GM10266 (cell line): Measurements from ENCODE around the gene CCNA1.

Experiments used
- DNase-seq: peaks from one replicate; pipeline ENCODE4 v3.0.0; 2012; ENCODE audit errors: extremely low spot score
- TF ChIP-seq, protein P1 (sequence below): IDR thresholded peaks from 2 replicates; pipeline ENCODE4 v1.5.1; 2012; ENCODE audit warnings: mild to moderate bottlenecking, low read depth; ENCODE audit not compliant: control insufficient read depth, insufficient read depth; ENCODE audit errors: missing control alignments

The CCNA1 gene

DNA sequence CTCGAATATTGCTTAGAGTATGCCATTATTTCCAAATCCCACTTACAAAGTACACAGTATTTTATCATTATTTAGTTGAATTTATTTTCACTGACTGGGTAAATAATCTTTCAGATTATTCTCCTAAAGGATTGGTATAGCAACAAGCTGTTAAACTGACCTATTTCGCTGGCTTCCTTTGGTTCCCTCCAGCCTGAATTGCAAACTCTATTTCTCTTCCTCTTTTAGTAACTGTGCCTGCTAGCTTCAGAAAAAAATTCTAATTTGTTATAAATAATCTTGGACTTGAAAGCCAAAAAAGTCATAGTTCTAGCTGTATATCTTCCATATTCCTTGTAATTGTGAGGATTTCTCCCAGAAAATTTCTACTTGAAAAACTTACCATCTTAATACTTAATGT is 15.0 kb upstream of the CCNA1 start:
- DNase-seq, result no peak
- TF ChIP-seq, protein P1, sequence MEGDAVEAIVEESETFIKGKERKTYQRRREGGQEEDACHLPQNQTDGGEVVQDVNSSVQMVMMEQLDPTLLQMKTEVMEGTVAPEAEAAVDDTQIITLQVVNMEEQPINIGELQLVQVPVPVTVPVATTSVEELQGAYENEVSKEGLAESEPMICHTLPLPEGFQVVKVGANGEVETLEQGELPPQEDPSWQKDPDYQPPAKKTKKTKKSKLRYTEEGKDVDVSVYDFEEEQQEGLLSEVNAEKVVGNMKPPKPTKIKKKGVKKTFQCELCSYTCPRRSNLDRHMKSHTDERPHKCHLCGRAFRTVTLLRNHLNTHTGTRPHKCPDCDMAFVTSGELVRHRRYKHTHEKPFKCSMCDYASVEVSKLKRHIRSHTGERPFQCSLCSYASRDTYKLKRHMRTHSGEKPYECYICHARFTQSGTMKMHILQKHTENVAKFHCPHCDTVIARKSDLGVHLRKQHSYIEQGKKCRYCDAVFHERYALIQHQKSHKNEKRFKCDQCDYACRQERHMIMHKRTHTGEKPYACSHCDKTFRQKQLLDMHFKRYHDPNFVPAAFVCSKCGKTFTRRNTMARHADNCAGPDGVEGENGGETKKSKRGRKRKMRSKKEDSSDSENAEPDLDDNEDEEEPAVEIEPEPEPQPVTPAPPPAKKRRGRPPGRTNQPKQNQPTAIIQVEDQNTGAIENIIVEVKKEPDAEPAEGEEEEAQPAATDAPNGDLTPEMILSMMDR, result no peak

DNA sequence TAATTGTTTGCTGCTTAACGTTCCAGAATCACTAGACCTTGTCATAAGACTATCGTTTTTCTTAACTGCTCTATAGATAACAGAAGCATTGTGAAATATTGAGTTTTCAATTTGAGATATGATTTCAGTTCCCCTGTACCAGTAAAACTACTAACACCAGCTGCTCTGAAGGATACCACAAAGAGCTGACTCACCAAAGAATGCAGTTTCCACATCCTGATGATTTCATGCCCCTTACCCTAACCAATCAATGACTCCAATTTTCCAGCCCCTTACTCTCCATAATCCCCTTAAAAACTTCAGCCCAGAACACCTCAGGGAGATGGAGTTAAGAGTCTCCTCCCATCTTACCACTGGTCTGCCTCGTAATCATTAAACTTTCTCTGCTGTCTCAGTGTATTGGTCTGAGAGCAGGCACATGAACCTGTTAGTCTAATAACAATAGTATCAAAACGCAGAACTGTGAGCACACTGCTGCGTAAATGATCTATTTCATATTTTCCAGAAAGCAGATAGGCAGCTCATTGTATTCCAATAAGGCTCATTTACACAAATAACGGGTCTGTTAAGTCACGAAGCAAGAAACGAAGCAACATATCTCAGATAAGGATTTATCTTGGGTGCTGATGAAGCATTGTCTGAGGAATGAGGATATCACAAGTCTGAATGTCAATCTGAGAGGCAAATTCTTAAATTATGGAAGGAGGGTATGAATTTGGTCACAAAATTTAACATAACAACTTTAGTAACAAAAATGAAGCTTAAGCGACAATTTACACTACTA is 14.1 kb upstream of the CCNA1 start:
- no peak for DNase-seq
- TF ChIP-seq, protein P1, result no peak

DNA sequence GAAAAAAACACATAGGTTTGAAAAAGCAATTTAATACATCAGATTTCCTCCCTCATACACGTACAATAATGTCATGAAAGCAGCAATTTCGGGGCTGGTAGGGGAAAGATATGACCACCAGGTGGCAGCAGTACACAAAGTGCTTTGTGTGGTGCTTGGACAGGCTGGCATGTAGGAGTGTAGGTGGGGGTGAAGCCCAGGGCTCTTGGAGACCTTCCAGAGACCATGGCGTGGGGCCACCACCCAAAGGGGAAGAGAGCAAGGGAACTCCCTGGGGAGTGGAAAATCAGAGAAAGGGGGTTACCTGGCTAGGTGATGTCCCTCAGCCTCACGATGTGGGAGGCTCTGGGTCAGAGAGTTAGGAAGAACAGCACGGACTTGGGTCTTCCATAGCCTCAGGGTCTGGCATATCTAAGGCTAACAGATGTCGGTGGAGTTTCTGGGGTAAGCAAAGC is 11.8 kb upstream of the CCNA1 start:
- TF ChIP-seq, protein P1, result peak; percentile 87
- DNase-seq, result peak; percentile 69

DNA sequence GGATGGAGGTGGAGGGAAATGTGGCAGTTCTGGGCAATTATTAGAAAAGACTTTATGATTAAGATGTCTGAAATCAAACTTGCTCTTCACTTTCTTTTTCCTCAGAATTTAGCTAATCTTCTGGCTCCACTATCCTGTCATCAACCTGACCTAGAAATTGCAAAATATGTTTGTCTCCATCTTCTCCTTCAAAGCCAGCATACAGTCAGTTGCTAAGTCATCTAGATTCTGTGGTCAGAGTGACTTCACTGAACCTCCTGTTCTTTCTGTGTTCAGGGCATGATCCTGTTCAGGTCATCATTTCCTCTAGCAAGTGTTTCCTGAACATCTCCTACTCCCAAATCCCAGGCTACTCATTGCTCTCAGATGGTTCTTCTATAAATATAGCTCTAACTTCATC is 10.8 kb upstream of the CCNA1 start:
- no peak for DNase-seq
- TF ChIP-seq, protein P1, result no peak

DNA sequence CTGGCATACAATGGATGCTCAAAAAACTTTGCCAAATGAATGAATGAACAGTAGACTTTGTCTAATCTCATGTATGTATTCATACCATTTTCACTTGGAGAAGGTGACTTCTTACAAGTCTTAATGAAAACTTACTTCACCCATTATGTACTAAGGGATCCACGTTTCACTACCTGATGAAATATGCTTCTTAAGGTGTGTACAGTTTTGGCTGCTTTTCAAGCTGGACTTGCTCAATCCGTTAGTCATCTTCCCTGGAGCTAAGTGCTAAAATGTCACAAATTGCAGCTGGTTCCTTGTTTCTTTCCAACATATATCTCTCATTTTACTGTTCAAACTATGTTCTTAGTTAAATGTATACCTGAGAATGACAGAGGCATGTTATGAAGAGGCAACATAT is 4.2 kb upstream of the CCNA1 start:
- no peak for DNase-seq
- TF ChIP-seq, protein P1, result no peak

DNA sequence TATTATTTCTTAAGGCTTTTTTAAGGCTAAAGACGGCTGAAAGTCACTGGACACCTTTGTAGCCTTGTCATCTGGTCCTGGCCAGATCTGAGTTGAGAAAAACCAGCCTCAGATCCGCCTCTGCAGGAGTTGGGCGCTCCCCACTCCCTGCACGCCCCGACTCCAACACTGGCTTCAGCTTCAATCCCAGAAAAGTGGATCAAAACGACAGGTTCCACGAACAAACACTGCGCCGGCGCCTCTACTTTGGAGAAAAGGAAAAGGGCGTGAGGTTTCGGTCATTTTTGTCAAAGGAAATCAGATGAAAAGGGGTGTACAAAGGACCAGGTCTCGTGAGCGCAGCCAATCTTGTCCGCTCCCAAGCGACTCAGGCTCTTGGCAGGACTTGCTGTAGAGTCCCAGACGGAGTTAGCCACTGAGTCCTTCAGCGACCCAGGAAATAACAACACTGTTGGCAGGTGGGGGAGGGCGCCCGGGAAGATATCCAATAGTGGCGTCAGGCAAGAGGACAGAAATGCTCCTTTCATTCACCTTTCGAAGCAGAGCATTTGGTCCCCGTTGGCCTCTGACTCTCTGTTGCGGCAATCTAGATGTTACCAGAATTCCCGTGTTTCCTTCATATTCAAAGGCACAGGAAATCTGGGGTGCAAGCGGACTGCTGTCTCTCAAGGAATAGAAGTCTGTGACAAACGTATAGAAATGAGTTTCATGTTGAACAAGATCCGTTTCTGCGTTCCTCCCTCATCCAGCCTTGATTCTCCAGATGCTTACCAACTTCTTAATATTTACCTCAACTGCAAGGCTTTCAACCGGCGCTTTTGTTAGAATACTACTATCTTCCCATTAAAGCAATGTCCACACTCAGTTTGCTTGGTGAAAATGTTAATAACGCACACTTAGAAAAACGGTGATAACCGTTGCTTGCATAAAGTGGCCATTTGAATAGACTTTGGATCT is 1.8 kb upstream of the CCNA1 start:
- TF ChIP-seq, protein P1, result no peak
- no peak for DNase-seq
